K562 (cell line): Measurements from ENCODE around the gene SCYL1. TPM values are rescaled to one million over a fixed set of nuclear protein-coding genes. Genes with fewer than 3 reads are reported as not detected.
A peak's percentile ranks its signal among the peaks of the same experiment; 100 is the strongest.

Experiments
- BCL6 ChIP-seq: fragments of 250-450 bp; sonication (Bioruptor Pico); IDR thresholded peaks from 2 replicates; pipeline ENCODE4 v1.4.0; 2020
- BMI1 ChIP-seq: fragments of 150-350 bp; IDR thresholded peaks from 2 replicates; pipeline ENCODE4 v1.6.1; 2014; ENCODE audit warnings: low read length
- DDX20 ChIP-seq: fragments of 450-650 bp; IDR thresholded peaks from 2 replicates; pipeline ENCODE4 v1.6.1; 2016; ENCODE audit warnings: missing genetic modification characterization, low read depth, mild to moderate bottlenecking, missing compliant biosample characterization, moderate library complexity
- EHMT2 ChIP-seq: fragments of 450-650 bp; IDR thresholded peaks from 2 replicates; pipeline ENCODE4 v1.6.1; 2018; ENCODE audit warnings: antibody characterized with exemption
- FOXK2 ChIP-seq, 2 experiments: fragments of 450-650 bp; IDR thresholded peaks in 1 of 2; conservative IDR thresholded peaks in 1 of 2; 2 replicates each; pipeline ENCODE4 v1.6.1; 2016; ENCODE audit warnings: low read depth in 2 of 2, mild to moderate bottlenecking in 1 of 2
- GATAD2A ChIP-seq: fragments of 450-650 bp; IDR thresholded peaks from 2 replicates; pipeline ENCODE4 v1.6.1; 2017
- HNRNPL ChIP-seq: fragments of 200-400 bp; formaldehyde crosslinking; IDR thresholded peaks from 2 replicates; pipeline ENCODE4 v1.6.1; 2017; ENCODE audit warnings: low read depth, mild to moderate bottlenecking, low read length
- LEF1 ChIP-seq: fragments of 450-650 bp; IDR thresholded peaks from 2 replicates; pipeline ENCODE4 v1.6.1; 2016; ENCODE audit warnings: mild to moderate bottlenecking
- MITF ChIP-seq: IDR thresholded peaks from 2 replicates; pipeline ENCODE4 v1.6.1; 2014; ENCODE audit warnings: antibody characterized with exemption
- MTA2 ChIP-seq: fragments of 450-650 bp; IDR thresholded peaks from 2 replicates; pipeline ENCODE4 v1.6.1; 2016; ENCODE audit warnings: low read depth
- NFIC ChIP-seq: fragments of 450-650 bp; IDR thresholded peaks from 2 replicates; pipeline ENCODE4 v1.6.1; 2017; ENCODE audit warnings: mild to moderate bottlenecking, inconsistent platforms
- NR4A1 ChIP-seq, 2 experiments: fragments of 250-450 bp in 1 of 2; fragments of 450-650 bp in 1 of 2; sonication (Bioruptor Pico) in 1 of 2; IDR thresholded peaks; 2 replicates each; pipeline versions ENCODE4 v1.4.0 to v1.6.1; 2016 to 2020; ENCODE audit warnings: mild to moderate bottlenecking in 2 of 2, missing compliant biosample characterization in 1 of 2, missing genetic modification characterization in 1 of 2, moderate library complexity in 1 of 2
- PHF20 ChIP-seq: fragments of 450-650 bp; IDR thresholded peaks from 2 replicates; pipeline ENCODE4 v1.6.1; 2018; ENCODE audit not compliant: partially characterized antibody
- POLR2AphosphoS2 ChIP-seq: IDR thresholded peaks from 2 replicates; pipeline ENCODE4 v1.6.1; 2012; ENCODE audit warnings: low read length, improper control_type of control experiment
- PTTG1 ChIP-seq: fragments of 450-650 bp; IDR thresholded peaks from 2 replicates; pipeline ENCODE4 v1.6.1; 2016; ENCODE audit warnings: low read depth, mild to moderate bottlenecking, missing genetic modification characterization, missing compliant biosample characterization
- RBM15 ChIP-seq: fragments of 200-400 bp; formaldehyde crosslinking; IDR thresholded peaks from 2 replicates; pipeline ENCODE4 v1.6.1; 2018; ENCODE audit warnings: mild to moderate bottlenecking, low read length, moderate library complexity; ENCODE audit not compliant: insufficient read depth
- RFX5 ChIP-seq: IDR thresholded peaks from 2 replicates; pipeline ENCODE4 v1.6.1; 2011; ENCODE audit warnings: low read depth, mild to moderate bottlenecking, improper control_type of control experiment, low read length
- SMC3 ChIP-seq: conservative IDR thresholded peaks from 2 replicates; pipeline ENCODE4 v1.6.1; 2011; ENCODE audit warnings: low read depth, low read length, improper control_type of control experiment; ENCODE audit not compliant: insufficient read depth
- SP2 ChIP-seq: IDR thresholded peaks from 2 replicates; pipeline ENCODE4 v1.6.1; 2011; ENCODE audit warnings: mild to moderate bottlenecking, low read depth, low read length, moderate library complexity; ENCODE audit not compliant: poor library complexity, severe bottlenecking; ENCODE audit errors: extremely low read depth
- ZBTB7A ChIP-seq: IDR thresholded peaks from 2 replicates; pipeline ENCODE4 v1.6.1; 2011; ENCODE audit warnings: low read depth, mild to moderate bottlenecking, low read length, moderate library complexity, borderline replicate concordance; ENCODE audit not compliant: control insufficient read depth
- ZC3H11A ChIP-seq: IDR thresholded peaks from 2 replicates; pipeline ENCODE4 v1.6.1; 2012; ENCODE audit warnings: low read depth, low read length, improper control_type of control experiment
- ZKSCAN8 ChIP-seq: fragments of 200-800 bp; sonication (Bioruptor generic); IDR thresholded peaks from 2 replicates; pipeline ENCODE4 v1.6.1; 2016; ENCODE audit warnings: missing genetic modification characterization, missing compliant biosample characterization
- ZNF124 ChIP-seq: sonication (generic); formaldehyde crosslinking; IDR thresholded peaks from 2 replicates; pipeline ENCODE4 v1.8.1; 2022; ENCODE audit warnings: missing genetic modification reagents
- ZNF277 ChIP-seq: fragments of 250-450 bp; sonication (Bioruptor Pico); IDR thresholded peaks from 2 replicates; pipeline ENCODE4 v1.8.0; 2022; ENCODE audit warnings: inconsistent platforms, mild to moderate bottlenecking, moderate library complexity, borderline replicate concordance
- polyA plus RNA-seq, 8 experiments: library from polyadenylated mRNA; depleted of rRNA in 4 of 8; stranded (reverse) in 5 of 8; unstranded in 3 of 8; fragments of >200 nt; fragmentation: Nextera tagmentation in 2 of 8; fragmentation: Illumina TruSeq in 1 of 8; extraction: Ambion mirVana in 2 of 8; extraction: Trizol in 1 of 8; gene quantifications; 2 replicates each; pipeline versions ENCODE4 v1.2.1 to v1.2.3, GENCODE V29; 2011 to 2014; ENCODE audit warnings: inconsistent platforms in 1 of 8, missing spikeins in 1 of 8
- total RNA-seq, 7 experiments: library from RNA; depleted of rRNA in 6 of 7; stranded (reverse); fragments of >200 nt in 6 of 7; fragmentation: Illumina TruSeq in 2 of 7; extraction: Trizol in 2 of 7; gene quantifications; 2 replicates each; pipeline versions ENCODE4 v1.2.1 to v1.2.3, GENCODE V29; 2011 to 2021; ENCODE audit warnings: low replicate concordance in 1 of 7
- TF ChIP-seq, protein P1 (sequence below): fragments of 450-650 bp; formaldehyde crosslinking; IDR thresholded peaks from 2 replicates; pipeline ENCODE4 v1.4.0; 2020; ENCODE audit warnings: mild to moderate bottlenecking, moderate library complexity

Gene SCYL1
- total and polyA plus RNA-seq, 9 of the 15 experiments (the other 6 are each of a cell fraction or from before 2014, with no cell fraction given): 1.9 to 145 (median 57.6) TPM

GRCh38 chr11:65501472-65502273, 23.2 kb upstream of the SCYL1 start (continued):
- TF ChIP-seq RFX5: no peak
- TF ChIP-seq SP2: no peak
- TF ChIP-seq LEF1: no peak
- TF ChIP-seq MITF: no peak
- TF ChIP-seq, protein P1, sequence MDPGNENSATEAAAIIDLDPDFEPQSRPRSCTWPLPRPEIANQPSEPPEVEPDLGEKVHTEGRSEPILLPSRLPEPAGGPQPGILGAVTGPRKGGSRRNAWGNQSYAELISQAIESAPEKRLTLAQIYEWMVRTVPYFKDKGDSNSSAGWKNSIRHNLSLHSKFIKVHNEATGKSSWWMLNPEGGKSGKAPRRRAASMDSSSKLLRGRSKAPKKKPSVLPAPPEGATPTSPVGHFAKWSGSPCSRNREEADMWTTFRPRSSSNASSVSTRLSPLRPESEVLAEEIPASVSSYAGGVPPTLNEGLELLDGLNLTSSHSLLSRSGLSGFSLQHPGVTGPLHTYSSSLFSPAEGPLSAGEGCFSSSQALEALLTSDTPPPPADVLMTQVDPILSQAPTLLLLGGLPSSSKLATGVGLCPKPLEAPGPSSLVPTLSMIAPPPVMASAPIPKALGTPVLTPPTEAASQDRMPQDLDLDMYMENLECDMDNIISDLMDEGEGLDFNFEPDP (CRISPR knock-in tag): no peak; the same call in 1 of the 2 replicates
- no peak for TF ChIP-seq EHMT2
- no peak for TF ChIP-seq ZBTB7A
- TF ChIP-seq ZNF277 (CRISPR knock-in tag): no peak
- no peak for TF ChIP-seq NR4A1 (CRISPR knock-in tag; IDR thresholded peaks at IDR 0.05)
- no peak for TF ChIP-seq NR4A1 (tag; IDR thresholded peaks at IDR 0.05)
- no peak for TF ChIP-seq DDX20 (tag)
- no peak for TF ChIP-seq RBM15
- TF ChIP-seq PHF20: no peak
- TF ChIP-seq ZC3H11A: no peak
- TF ChIP-seq BMI1: no peak
- TF ChIP-seq BCL6: no peak
- no peak for TF ChIP-seq SMC3
- peak; percentile 88 for TF ChIP-seq HNRNPL
- TF ChIP-seq FOXK2 (conservative IDR thresholded peaks at IDR 0.05 in 1 of 2, IDR thresholded peaks at IDR 0.05 in 1 of 2; ENCODE audit: low read depth in 2 of 2): no peak
- no peak for TF ChIP-seq MTA2
- no peak for TF ChIP-seq NFIC
- no peak for TF ChIP-seq ZKSCAN8 (CRISPR knock-in tag)
- TF ChIP-seq PTTG1 (tag): no peak
- no peak for TF ChIP-seq GATAD2A
- no peak for TF ChIP-seq ZNF124 (CRISPR knock-in tag)
- TF ChIP-seq POLR2AphosphoS2: peak; percentile 95
